Kidney capillary endothelial cell (primary cell): ENCODE measurements around the gene TTLL8.

Source experiments
- DNase-seq: peaks from one replicate; pipeline ENCODE4 v3.0.0-alpha.2; 2018; ENCODE audit warnings: low spot score

Gene TTLL8

GRCh38 chr22:50016988-50017700, 41.0 kb downstream of the TTLL8 start:
- no peak for DNase-seq

- no peak for DNase-seq
These were observed 41.6 kb downstream of the TTLL8 start for GRCh38 chr22:50016308-50016987.

- DNase-seq: no peak
These were observed 42.4 kb downstream of the TTLL8 start for GRCh38 chr22:50015451-50016307.

GRCh38 chr22:50014655-50015401, 43.3 kb downstream of the TTLL8 start:
- no peak for DNase-seq

GRCh38 chr22:50014053-50014501, 44.0 kb downstream of the TTLL8 start:
- no peak for DNase-seq

- DNase-seq: no peak
These were observed 45.6 kb downstream of the TTLL8 start, which contains the start of gene IL17REL for GRCh38 chr22:50012211-50013181. Gene IL17REL (minus strand): TSS chr22:50012765. CDS start chr22:50012646, 119 bp downstream.

- DNase-seq: no peak
These were observed 46.5 kb downstream of the TTLL8 start for GRCh38 chr22:50011447-50012210.

GRCh38 chr22:50010676-50011446, 47.2 kb downstream of the TTLL8 start:
- no peak for DNase-seq

- DNase-seq: no peak
These were observed 48.1 kb downstream of the TTLL8 start for GRCh38 chr22:50009765-50010675.

GRCh38 chr22:50009251-50009650, 48.8 kb downstream of the TTLL8 start:
- DNase-seq: no peak

- no peak for DNase-seq
These were observed 49.7 kb downstream of the TTLL8 start for GRCh38 chr22:50008151-50009040.

GRCh38 chr22:50007057-50007511, 51.0 kb downstream of the TTLL8 start:
- no peak for DNase-seq

GRCh38 chr22:50004918-50005317, 53.2 kb downstream of the TTLL8 start:
- DNase-seq: no peak

GRCh38 chr22:50002791-50003190, 55.3 kb downstream of the TTLL8 start:
- DNase-seq: no peak

- no peak for DNase-seq
These were observed 56.5 kb downstream of the TTLL8 start for GRCh38 chr22:50001388-50002231.
